ENCODE results near the gene KRT20. TPM values are rescaled to one million over a fixed set of nuclear protein-coding genes. Genes with fewer than 3 reads are reported as not detected.

The KRT20 gene
- total RNA-seq, 1 experiment from 2014 or later, result not detected

- H3K14ac ChIP-seq (ENCODE audit: insufficient read depth, low read length), result no peak overlapping the region
- H3K9ac ChIP-seq (ENCODE audit: extremely low read depth, insufficient read length, low read length), result no peak overlapping the region
- no peak overlapping the region for H3T11ph ChIP-seq (ENCODE audit: low read length)
- no peak overlapping the region for H3K23ac ChIP-seq (ENCODE audit: insufficient read length, low read depth, low read length)
- Mint-ChIP-seq H3K27ac (no peak overlapping the region; a peak in 1 of 7 replicates), H3K27me3 (ENCODE audit: low read depth) (peaks cover 11% of the 10 kb centered on the region), H3K4me3 (no peak overlapping the region), H3K9me3 (no peaks in the 10 kb centered on the region), H3K4me1 (peaks cover 20 to 22% of the 10 kb centered on the region in 2 experiments), H3K36me3 (ENCODE audit: insufficient read depth in 1 of 3, low read depth in 3 of 3) (no peaks in the 10 kb centered on the region)
- no peak overlapping the region for H4K5ac ChIP-seq (ENCODE audit: insufficient read length, low read depth, low read length)
- H2BK20ac ChIP-seq (ENCODE audit: low read depth, low read length, poor library complexity, severe bottlenecking), result no peak overlapping the region
- no peak overlapping the region for H2BK15ac ChIP-seq (ENCODE audit: low read depth, low read length)
- no peak overlapping the region for H4K91ac ChIP-seq (ENCODE audit: insufficient read length, low read depth, low read length)
- no peak overlapping the region for H3K27ac ChIP-seq (ENCODE audit: insufficient read length, low read depth, low read length)
- no peaks in the 10 kb centered on the region for H3K23me2 ChIP-seq (ENCODE audit: insufficient read length, low read depth, low read length, poor library complexity, severe bottlenecking)
- H2AFZ ChIP-seq (ENCODE audit: low read length), result no peak overlapping the region
- no peaks in the 10 kb centered on the region for H3K79me2 ChIP-seq (ENCODE audit: insufficient read depth, low read length)
- H4K8ac ChIP-seq (replicated peaks; ENCODE audit: insufficient read length, low read depth, low read length), result no peak overlapping the region
- H3K56ac ChIP-seq (ENCODE audit: insufficient read length, low read depth, low read length), result no peak overlapping the region
- no peak overlapping the region for H2AK5ac ChIP-seq (ENCODE audit: insufficient read length, low read length)
- no peak overlapping the region for H3K4me2 ChIP-seq (ENCODE audit: insufficient read depth, insufficient read length, low read length)
- H3K27me3 ChIP-seq (ENCODE audit: insufficient read depth, low read length), result no peaks in the 10 kb centered on the region
- no peaks in the 10 kb centered on the region for H3K9me3 ChIP-seq (ENCODE audit: control insufficient read depth, low read depth, low read length)
- H3K4me1 ChIP-seq (ENCODE audit: insufficient read depth, low read length), result no peaks in the 10 kb centered on the region; the same call in 1 of the 2 replicates
- H3K4ac ChIP-seq (ENCODE audit: low read depth, low read length), result no peak overlapping the region
- DNase-seq, result no peak
- H4K20me1 ChIP-seq (ENCODE audit: control insufficient read depth, insufficient read depth, insufficient read length), result no peaks in the 10 kb centered on the region
- H2BK5ac ChIP-seq (ENCODE audit: insufficient read length, low read length), result no peak overlapping the region
- no peaks in the 10 kb centered on the region for H3K79me1 ChIP-seq (ENCODE audit: insufficient read depth, low read depth, low read length, poor library complexity, severe bottlenecking)
- H3K18ac ChIP-seq (ENCODE audit: insufficient read length, low read depth, low read length), result no peak overlapping the region
- TF ChIP-seq CTCF (conservative IDR thresholded peaks at IDR 0.05), result no peak
- no peak overlapping the region for H2BK12ac ChIP-seq (ENCODE audit: insufficient read length, low read depth, low read length)
- no peak overlapping the region for H2BK120ac ChIP-seq (ENCODE audit: low read depth, low read length, poor library complexity, severe bottlenecking)
- no CpG with 5 or more reads among the region's 1 CpG for WGBS (ENCODE audit: extremely low coverage, insufficient read length, low lambda C conversion rate)
Measured at GRCh38 chr17:40852364-40852763, 32.7 kb downstream of the KRT20 start.

Measured in H9 (cell line).